Naive thymus-derived CD4-positive, alpha-beta T cell (primary cell): Measurements from ENCODE around the gene NDUFA6. TPM values are rescaled to one million over a fixed set of nuclear protein-coding genes. Genes with fewer than 3 reads are reported as not detected.
A peak's percentile ranks its signal among the peaks of the same experiment; 100 is the strongest.

Experiments
- ATAC-seq: fragments of 150-1000 bp; cut with Tn5 transposase; 2 replicates; pipeline ENCODE4 v1.10.0; 2021; ENCODE audit warnings: mild to moderate bottlenecking, moderate library complexity
- CTCF ChIA-PET: fragments of 350-600 bp; sonication (Branson Sonifier 250); formaldehyde crosslinking; loops from one replicate; lab custom pipeline; 2021; ENCODE audit warnings: antibody characterized with exemption; lab: Charles Lee
- POLR2A ChIA-PET: fragments of 350-600 bp; sonication (Branson Sonifier 250); formaldehyde crosslinking; loops from one replicate; lab custom pipeline; 2021; ENCODE audit warnings: antibody characterized with exemption, inconsistent platforms; lab: Charles Lee
- DNase-seq, 9 donors: peaks; one replicate each; pipeline versions ENCODE4 v3.0.0 to v3.0.0-alpha.2; 2020 to 2022; ENCODE audit warnings: mixed read lengths in 1 of 9
- H3K27ac ChIP-seq: one replicate; pipeline ENCODE4 v1.7.0; 2013; ENCODE audit warnings: mild to moderate bottlenecking, low read depth, low read length, moderate library complexity
- H3K27me3 ChIP-seq, 2 donors: one replicate each; pipeline ENCODE4 v1.7.0; 2013; ENCODE audit warnings: low read length in 2 of 2, mild to moderate bottlenecking in 2 of 2, moderate library complexity in 2 of 2; ENCODE audit not compliant: control insufficient read depth in 2 of 2, insufficient read depth in 2 of 2
- H3K36me3 ChIP-seq, 3 experiments: 1 replicate in 2 of 3; 2 replicates in 1 of 3; pipeline ENCODE4 v1.7.0; 2013; ENCODE audit warnings: low read length in 3 of 3, mild to moderate bottlenecking in 3 of 3, moderate library complexity in 1 of 3; ENCODE audit not compliant: insufficient read depth in 3 of 3, control insufficient read depth in 2 of 3
- H3K4me1 ChIP-seq, 2 donors: one replicate each; pipeline ENCODE4 v1.7.0; 2013; ENCODE audit warnings: low read length in 2 of 2, mild to moderate bottlenecking in 2 of 2, moderate library complexity in 1 of 2; ENCODE audit not compliant: control insufficient read depth in 2 of 2, insufficient read depth in 2 of 2
- H3K4me3 ChIP-seq: 2 replicates; pipeline ENCODE4 v1.7.0; 2013; ENCODE audit warnings: mild to moderate bottlenecking, low read length
- H3K9me3 ChIP-seq, 3 experiments: 1 replicate in 2 of 3; 2 replicates in 1 of 3; pipeline ENCODE4 v1.7.0; 2013; ENCODE audit warnings: low read length in 3 of 3; ENCODE audit not compliant: control insufficient read depth in 2 of 3
- H3K27ac Mint-ChIP-seq, 9 donors: one replicate each; pipeline ENCODE4 v1.8.0; 2020 to 2022; ENCODE audit warnings: mixed read lengths in 9 of 9, mild to moderate bottlenecking in 8 of 9, moderate library complexity in 5 of 9, inconsistent platforms in 2 of 9
- H3K27me3 Mint-ChIP-seq, 5 donors: one replicate each; pipeline ENCODE4 v1.8.0; 2021 to 2022; ENCODE audit warnings: mixed read lengths in 5 of 5, mild to moderate bottlenecking in 1 of 5
- H3K36me3 Mint-ChIP-seq, 5 donors: one replicate each; pipeline ENCODE4 v1.8.0; 2020 to 2022; ENCODE audit warnings: mixed read lengths in 5 of 5, mild to moderate bottlenecking in 3 of 5, inconsistent platforms in 1 of 5
- H3K4me1 Mint-ChIP-seq, 7 donors: one replicate each; pipeline ENCODE4 v1.8.0; 2020 to 2022; ENCODE audit warnings: mixed read lengths in 7 of 7, mild to moderate bottlenecking in 3 of 7, inconsistent platforms in 1 of 7
- H3K4me3 Mint-ChIP-seq, 10 donors: one replicate each; pipeline ENCODE4 v1.8.0; 2020 to 2022; ENCODE audit warnings: mild to moderate bottlenecking in 10 of 10, mixed read lengths in 10 of 10, moderate library complexity in 6 of 10, inconsistent platforms in 2 of 10
- H3K9me3 Mint-ChIP-seq, 11 donors: one replicate each; pipeline ENCODE4 v1.8.0; 2020 to 2022; ENCODE audit warnings: mixed read lengths in 11 of 11, mild to moderate bottlenecking in 4 of 11, inconsistent platforms in 1 of 11, moderate library complexity in 1 of 11
- intact Hi-C, 2 donors: fragments of 100-400 bp; cut with micrococcal nuclease; formaldehyde crosslinking; loops; one replicate each; pipeline ENCODE4 v1.15.1; 2023
- polyA plus RNA-seq, 2 donors: library from polyadenylated mRNA; unstranded; fragments of 300-500 nt; fragmentation: Illumina TruSeq; gene quantifications; one replicate each; pipeline ENCODE4 v1.2.3, GENCODE V29; 2021
- total RNA-seq, 6 experiments: library from RNA in 5 of 6; stranded (reverse) in 5 of 6; gene quantifications; 1 replicate in 5 of 6; 2 replicates in 1 of 6; pipeline ENCODE4 v1.2.3 and lab custom pipeline; 2021 to 2026

NDUFA6 gene
- total and polyA plus RNA-seq, 7 experiments from 2014 or later: 35.0 to 123 (median 43.1) TPM

- Mint-ChIP-seq H3K4me3 (peak within 1 kb of the TSS; percentile 86 to 96 (median 94)), H3K27ac (peak within 1 kb of the TSS; percentile 81 to 94 (median 92)), H3K27me3 (no peaks in the 10 kb centered on the region), H3K36me3 (peaks cover 0 to 7% (median 3%) of the 10 kb centered on the region in 5 donors), H3K9me3 (no peaks in the 10 kb centered on the region), H3K4me1 (peaks cover 22 to 54% (median 45%) of the 10 kb centered on the region in 7 donors)
- CTCF ChIA-PET: interaction anchor here (1.1 to 1.5 kb wide), 3 partner anchors 9 to 20 kb away, joined by 3 to 6 read pairs (median 5); partner anchors contain the start of genes NDUFA6 and SMDT1
- ATAC-seq (peak; percentile 99), DNase-seq (peak; percentile 79 to 91 (median 88))
- peak within 1 kb of the TSS; percentile 75 for H3K27ac ChIP-seq
- intact Hi-C loops: loop anchor here (1.0 to 10.0 kb wide), 12 partner anchors 9 to 976 kb away; partner anchors contain the start of genes NDUFA6 (in 2 of the 2), SMDT1 (in 2 of the 2), SREBF2 (in 2 of the 2) and WBP2NL (in 2 of the 2)
- peak within 1 kb of the TSS; percentile 75 for H3K4me3 ChIP-seq
- no peaks in the 10 kb centered on the region for H3K27me3 ChIP-seq
- POLR2A ChIA-PET: interaction anchor here (0.6 to 3.8 kb wide), 7 partner anchors 9 to 373 kb away, joined by 3 to 54 read pairs (median 8); partner anchors contain the start of genes NDUFA6, SMDT1 and WBP2NL
- no peaks in the 10 kb centered on the region for H3K9me3 ChIP-seq
- H3K4me1 ChIP-seq: peaks cover 16 to 22% of the 10 kb centered on the region in 2 donors
- peaks cover 0 to 28% (median 0%) of the 10 kb centered on the region in 3 experiments for H3K36me3 ChIP-seq
Observed at GRCh38 chr22:42070517-42071422, 19.8 kb downstream of the NDUFA6 start, which contains the start of gene NAGA. NAGA (minus strand) TSS chr22:42070812; CDS start chr22:42070297, 515 bp downstream.

GRCh38 chr22:42069801-42070516, 20.6 kb downstream of the NDUFA6 start:
- H3K4me3 ChIP-seq: peak overlapping the region; percentile 75
- ATAC-seq (peak; percentile 4), DNase-seq (peak in 2 of 9 donors; percentile 19 to 37)
- Mint-ChIP-seq H3K27me3 (no peaks in the 10 kb centered on the region), H3K4me1 (peaks cover 22 to 52% (median 41%) of the 10 kb centered on the region in 7 donors), H3K9me3 (no peaks in the 10 kb centered on the region), H3K36me3 (peaks cover 0 to 13% (median 7%) of the 10 kb centered on the region in 5 donors), H3K27ac (peak overlapping the region; percentile 55 to 94 (median 91)), H3K4me3 (peak overlapping the region; percentile 86 to 96 (median 94))
- peaks cover 0 to 36% (median 0%) of the 10 kb centered on the region in 3 experiments for H3K36me3 ChIP-seq
- peaks cover 16 to 22% of the 10 kb centered on the region in 2 donors for H3K4me1 ChIP-seq
- H3K27me3 ChIP-seq: no peaks in the 10 kb centered on the region
- intact Hi-C loops: loop anchor here (1.0 to 10.0 kb wide), 12 partner anchors 9 to 975 kb away; partner anchors contain the start of genes NDUFA6 (in 2 of the 2), SMDT1 (in 2 of the 2), SREBF2 (in 2 of the 2) and WBP2NL (in 2 of the 2)
- ChIA-PET CTCF (interaction anchor here (1.4 to 1.5 kb wide), 2 partner anchors 10 to 20 kb away, joined by 5 to 6 read pairs; partner anchors contain the start of genes NDUFA6 and SMDT1), POLR2A (interaction anchor here (1.2 to 3.8 kb wide), 5 partner anchors 10 to 242 kb away, joined by 3 to 54 read pairs (median 8); partner anchors contain the start of genes NDUFA6, SMDT1 and WBP2NL)
- H3K27ac ChIP-seq: peak overlapping the region; percentile 75
- no peaks in the 10 kb centered on the region for H3K9me3 ChIP-seq

GRCh38 chr22:42068291-42068690, 22.3 kb downstream of the NDUFA6 start:
- Mint-ChIP-seq H3K27ac (peak overlapping the region in 1 of 9 donors; percentile 79), H3K36me3 (peaks cover 0 to 19% (median 11%) of the 10 kb centered on the region in 5 donors), H3K4me3 (no peak overlapping the region), H3K27me3 (no peaks in the 10 kb centered on the region), H3K4me1 (peaks cover 20 to 48% (median 33%) of the 10 kb centered on the region in 7 donors), H3K9me3 (no peaks in the 10 kb centered on the region)
- Histone ChIP-seq H3K27me3 (no peaks in the 10 kb centered on the region), H3K9me3 (no peaks in the 10 kb centered on the region), H3K36me3 (peaks cover 0 to 41% (median 0%) of the 10 kb centered on the region in 3 experiments), H3K4me1 (peaks cover 16 to 19% of the 10 kb centered on the region in 2 donors), H3K4me3 (no peak overlapping the region), H3K27ac (no peak overlapping the region)
- intact Hi-C loops: no loop called here
- no peak for ATAC-seq
- ChIA-PET POLR2A (interaction anchor here (0.6 to 3.8 kb wide), 3 partner anchors 11 to 1720 kb away, joined by 3 to 54 read pairs (median 3); partner anchors contain the start of gene SMDT1), CTCF (no interaction called here)
- no peak for DNase-seq

- Histone ChIP-seq H3K9me3 (no peaks in the 10 kb centered on the region), H3K4me1 (peaks cover 16 to 18% of the 10 kb centered on the region in 2 donors), H3K27ac (no peak overlapping the region), H3K27me3 (no peaks in the 10 kb centered on the region), H3K36me3 (peaks cover 0 to 46% (median 3%) of the 10 kb centered on the region in 3 experiments), H3K4me3 (no peak overlapping the region)
- POLR2A ChIA-PET: interaction anchor here (0.6 to 3.8 kb wide), 2 partner anchors 12 to 612 kb away, joined by 3 to 54 read pairs; partner anchors contain the start of gene SMDT1
- ATAC-seq (no peak), DNase-seq (peak in 1 of 9 donors; percentile 16)
- intact Hi-C loops: no loop called here
- no peaks in the 10 kb centered on the region for H3K27me3 Mint-ChIP-seq
- H3K4me3 Mint-ChIP-seq: no peak overlapping the region
- H3K27ac Mint-ChIP-seq: peak overlapping the region in 1 of 9 donors; percentile 44
- CTCF ChIA-PET: no interaction called here
- H3K9me3 Mint-ChIP-seq: no peaks in the 10 kb centered on the region
- H3K36me3 Mint-ChIP-seq: peaks cover 0 to 25% (median 17%) of the 10 kb centered on the region in 5 donors
- peaks cover 15 to 43% (median 28%) of the 10 kb centered on the region in 7 donors for H3K4me1 Mint-ChIP-seq
Observed at GRCh38 chr22:42067671-42068251, 22.8 kb downstream of the NDUFA6 start.

GRCh38 chr22:42066937-42067336, 23.6 kb downstream of the NDUFA6 start:
- H3K27ac Mint-ChIP-seq: no peak overlapping the region
- ChIA-PET CTCF (no interaction called here), POLR2A (interaction anchor here (1.4 kb wide), 1 partner anchor 8 kb away, joined by 5 read pairs; no protein-coding TSS in a partner anchor)
- Histone ChIP-seq H3K27me3 (no peaks in the 10 kb centered on the region), H3K27ac (no peak overlapping the region), H3K9me3 (no peaks in the 10 kb centered on the region), H3K4me3 (no peak overlapping the region), H3K36me3 (peaks cover 0 to 55% (median 7%) of the 10 kb centered on the region in 3 experiments), H3K4me1 (peaks cover 16 to 18% of the 10 kb centered on the region in 2 donors)
- H3K4me1 Mint-ChIP-seq: peaks cover 12 to 39% (median 23%) of the 10 kb centered on the region in 7 donors
- no peaks in the 10 kb centered on the region for H3K27me3 Mint-ChIP-seq
- ATAC-seq (no peak), DNase-seq (peak in 1 of 9 donors; percentile 14)
- intact Hi-C loops: no loop called here
- H3K4me3 Mint-ChIP-seq: no peak overlapping the region
- peaks cover 0 to 29% (median 21%) of the 10 kb centered on the region in 5 donors for H3K36me3 Mint-ChIP-seq
- no peaks in the 10 kb centered on the region for H3K9me3 Mint-ChIP-seq
